ENCODE results near the gene DIPK1C.

Gene DIPK1C

DNA sequence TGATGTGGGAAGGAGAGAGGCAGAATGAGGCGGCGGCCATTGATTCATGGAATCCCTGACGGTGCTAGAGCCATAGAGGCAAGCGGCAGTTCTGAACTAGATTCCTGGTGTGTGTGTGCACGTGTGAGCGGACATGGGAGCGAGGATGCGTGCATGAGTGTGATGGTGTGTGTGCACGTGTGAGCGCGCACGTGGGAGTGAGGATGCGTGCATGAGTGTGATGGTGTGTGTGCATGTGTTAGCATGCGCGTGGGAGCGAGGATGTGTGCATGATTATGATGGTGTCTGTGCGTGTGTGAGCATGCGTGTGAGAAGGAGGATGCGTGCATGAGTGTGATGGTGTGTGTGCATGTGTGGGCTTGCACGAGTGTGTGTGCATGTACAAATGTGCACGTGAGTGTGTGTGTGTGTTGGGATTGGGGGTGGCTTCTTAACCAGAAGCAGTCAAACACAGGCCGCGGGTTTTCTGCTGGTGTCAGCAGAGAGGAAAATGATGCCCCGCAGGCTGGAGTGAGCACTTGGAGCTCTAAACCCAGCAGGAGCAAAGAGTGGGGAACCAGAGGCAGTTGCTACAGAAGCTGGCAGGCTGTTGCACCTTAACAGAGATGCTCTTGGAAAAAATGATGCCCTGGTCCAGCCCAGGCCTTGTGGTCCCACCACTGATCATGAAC is 29.5 kb downstream of the DIPK1C start:
- Histone ChIP-seq H3K27ac (ENCODE audit: low read depth, low read length) (no peak overlapping the region), H3K36me3 (ENCODE audit: control insufficient read depth in 5 of 5, insufficient read depth in 5 of 5, low read length in 5 of 5) (no peaks in the 10 kb centered on the region), H3K27me3 (ENCODE audit: control insufficient read depth in 5 of 5, insufficient read depth in 4 of 5, low read length in 5 of 5) (peaks cover 0 to 2% (median 0%) of the 10 kb centered on the region in 5 donors), H3K4me1 (ENCODE audit: control insufficient read depth in 5 of 5, insufficient read depth in 5 of 5, low read length in 5 of 5) (peaks cover 0 to 6% (median 3%) of the 10 kb centered on the region in 5 donors), H3K4me3 (ENCODE audit: low read depth in 1 of 5, low read length in 5 of 5) (no peak overlapping the region), H3K9ac (ENCODE audit: low read length in 5 of 5) (no peak overlapping the region), H3K9me3 (ENCODE audit: control insufficient read depth in 5 of 5, low read length in 5 of 5) (peaks cover 0 to 7% (median 5%) of the 10 kb centered on the region in 5 donors)

DNA sequence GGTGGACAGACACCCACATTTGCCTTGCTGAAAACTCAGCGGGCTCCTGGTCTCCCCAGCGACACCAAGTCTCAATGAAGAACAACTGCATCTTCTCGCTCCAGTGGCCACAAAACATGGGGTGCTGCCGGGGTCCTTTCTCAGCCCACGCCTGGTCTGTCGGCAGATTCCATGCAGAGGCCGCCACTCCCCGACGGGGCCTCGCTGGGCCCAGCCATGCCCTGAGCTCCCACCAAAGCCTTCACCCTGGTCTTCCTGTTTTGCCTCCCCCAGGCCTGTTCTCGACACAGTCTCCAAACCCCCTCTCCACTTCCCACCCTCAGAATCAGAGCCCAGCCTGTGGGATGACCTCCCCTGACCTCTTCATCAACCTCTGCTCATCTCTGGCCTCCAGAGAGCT is 31.2 kb downstream of the DIPK1C start:
- peaks cover 0 to 5% (median 2%) of the 10 kb centered on the region in 5 donors for H3K4me1 ChIP-seq (ENCODE audit: control insufficient read depth in 5 of 5, insufficient read depth in 5 of 5, low read length in 5 of 5)
- H3K27ac ChIP-seq (ENCODE audit: low read depth, low read length): no peak overlapping the region
- peaks cover 0 to 2% (median 0%) of the 10 kb centered on the region in 5 donors for H3K27me3 ChIP-seq (ENCODE audit: control insufficient read depth in 5 of 5, insufficient read depth in 4 of 5, low read length in 5 of 5)
- no peak overlapping the region for H3K9ac ChIP-seq (ENCODE audit: low read length in 5 of 5)
- H3K36me3 ChIP-seq (ENCODE audit: control insufficient read depth in 5 of 5, insufficient read depth in 5 of 5, low read length in 5 of 5): no peaks in the 10 kb centered on the region
- H3K9me3 ChIP-seq (ENCODE audit: control insufficient read depth in 5 of 5, low read length in 5 of 5): peaks cover 0 to 7% (median 5%) of the 10 kb centered on the region in 5 donors
- H3K4me3 ChIP-seq (ENCODE audit: low read depth in 1 of 5, low read length in 5 of 5): no peak overlapping the region

GRCh38 chr18:74425161-74425560 is 31.9 kb downstream of the DIPK1C start:
- H3K4me3 ChIP-seq (ENCODE audit: low read depth in 1 of 5, low read length in 5 of 5): no peak overlapping the region
- peaks cover 0 to 6% (median 3%) of the 10 kb centered on the region in 5 donors for H3K4me1 ChIP-seq (ENCODE audit: control insufficient read depth in 5 of 5, insufficient read depth in 5 of 5, low read length in 5 of 5)
- peak overlapping the region; percentile 17 for H3K27ac ChIP-seq (ENCODE audit: low read depth, low read length)
- H3K27me3 ChIP-seq (ENCODE audit: control insufficient read depth in 5 of 5, insufficient read depth in 4 of 5, low read length in 5 of 5): peaks cover 0 to 2% (median 0%) of the 10 kb centered on the region in 5 donors
- H3K36me3 ChIP-seq (ENCODE audit: control insufficient read depth in 5 of 5, insufficient read depth in 5 of 5, low read length in 5 of 5): no peaks in the 10 kb centered on the region
- H3K9ac ChIP-seq (ENCODE audit: low read length in 5 of 5): peak overlapping the region in 1 of 5 donors; percentile 28
- peaks cover 0 to 7% (median 5%) of the 10 kb centered on the region in 5 donors for H3K9me3 ChIP-seq (ENCODE audit: control insufficient read depth in 5 of 5, low read length in 5 of 5)

DNA sequence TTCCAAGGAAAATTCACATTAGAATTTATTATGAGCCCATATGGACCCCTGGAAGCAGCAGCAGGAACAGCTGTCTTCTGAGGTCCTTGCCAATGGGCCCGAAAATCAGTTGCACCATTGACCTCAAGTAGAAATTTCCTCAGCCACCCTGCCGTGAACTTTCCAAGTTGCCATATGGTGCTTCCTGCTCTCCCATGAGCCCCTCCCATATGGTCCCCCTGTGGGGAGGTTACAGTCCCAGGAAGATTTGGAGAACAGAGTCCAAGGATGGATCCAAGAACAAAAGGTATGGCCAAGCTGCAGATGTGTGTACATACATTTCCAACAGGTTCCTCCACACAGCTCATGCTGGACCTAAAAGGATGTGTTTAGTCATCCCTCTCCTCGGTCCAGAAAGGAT is 34.6 kb downstream of the DIPK1C start:
- Histone ChIP-seq H3K36me3 (ENCODE audit: control insufficient read depth in 5 of 5, insufficient read depth in 5 of 5, low read length in 5 of 5) (no peaks in the 10 kb centered on the region), H3K9ac (ENCODE audit: low read length in 5 of 5) (no peak overlapping the region), H3K27me3 (ENCODE audit: control insufficient read depth in 5 of 5, insufficient read depth in 4 of 5, low read length in 5 of 5) (no peaks in the 10 kb centered on the region), H3K9me3 (ENCODE audit: control insufficient read depth in 5 of 5, low read length in 5 of 5) (peaks cover 0 to 7% (median 5%) of the 10 kb centered on the region in 5 donors), H3K4me1 (ENCODE audit: control insufficient read depth in 5 of 5, insufficient read depth in 5 of 5, low read length in 5 of 5) (peaks cover 0 to 6% (median 3%) of the 10 kb centered on the region in 5 donors), H3K27ac (ENCODE audit: low read depth, low read length) (no peak overlapping the region), H3K4me3 (ENCODE audit: low read depth in 1 of 5, low read length in 5 of 5) (no peak overlapping the region)

DNA sequence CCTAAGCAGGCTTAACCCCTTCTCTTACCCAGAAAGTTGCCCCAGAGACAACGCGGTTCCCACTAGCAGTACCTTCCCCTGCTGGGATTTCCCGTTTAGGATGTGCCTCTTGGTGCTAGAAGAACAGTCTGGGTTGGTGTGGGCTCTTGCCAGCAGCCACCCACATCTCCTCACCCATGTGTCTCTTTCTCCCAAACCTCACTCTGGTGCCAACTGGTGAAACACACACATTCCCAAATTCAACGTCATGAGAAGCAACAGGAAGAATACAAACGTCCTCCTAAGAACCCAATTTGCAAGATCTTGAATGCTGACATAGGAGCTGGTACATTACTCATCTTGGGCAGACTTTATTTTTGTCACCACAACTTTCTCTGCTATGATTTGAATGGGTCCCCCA is 36.2 kb downstream of the DIPK1C start:
- peaks cover 0 to 12% (median 6%) of the 10 kb centered on the region in 5 donors for H3K4me1 ChIP-seq (ENCODE audit: control insufficient read depth in 5 of 5, insufficient read depth in 5 of 5, low read length in 5 of 5)
- no peak overlapping the region for H3K9ac ChIP-seq (ENCODE audit: low read length in 5 of 5)
- peaks cover 0 to 7% (median 5%) of the 10 kb centered on the region in 5 donors for H3K9me3 ChIP-seq (ENCODE audit: control insufficient read depth in 5 of 5, low read length in 5 of 5)

DNA sequence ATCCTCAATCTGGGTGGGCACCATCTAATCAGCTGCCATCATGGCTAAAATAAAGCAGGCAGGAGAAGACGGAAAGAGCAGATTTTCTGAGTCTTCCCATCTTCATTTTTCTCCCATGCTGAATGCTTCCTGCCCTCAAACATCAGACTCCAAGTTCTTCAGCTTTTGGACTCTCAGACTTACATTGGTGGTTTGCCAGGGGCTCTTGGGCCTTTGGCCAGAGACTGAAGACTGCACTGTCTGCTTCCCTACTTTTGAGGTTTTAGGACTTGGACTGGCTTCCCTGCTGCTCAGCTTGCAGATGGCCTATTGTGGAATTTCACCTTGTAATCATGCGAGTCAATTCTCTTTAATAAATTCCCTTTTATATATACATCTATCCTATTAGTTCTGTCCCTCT is 36.6 kb downstream of the DIPK1C start:
- Histone ChIP-seq H3K27ac (ENCODE audit: low read depth, low read length) (no peak overlapping the region), H3K9ac (ENCODE audit: low read length in 5 of 5) (no peak overlapping the region), H3K36me3 (ENCODE audit: control insufficient read depth in 5 of 5, insufficient read depth in 5 of 5, low read length in 5 of 5) (no peaks in the 10 kb centered on the region), H3K27me3 (ENCODE audit: control insufficient read depth in 5 of 5, insufficient read depth in 4 of 5, low read length in 5 of 5) (peaks cover 0 to 4% (median 0%) of the 10 kb centered on the region in 5 donors), H3K9me3 (ENCODE audit: control insufficient read depth in 5 of 5, low read length in 5 of 5) (peaks cover 0 to 5% (median 4%) of the 10 kb centered on the region in 5 donors), H3K4me3 (ENCODE audit: low read depth in 1 of 5, low read length in 5 of 5) (no peak overlapping the region), H3K4me1 (ENCODE audit: control insufficient read depth in 5 of 5, insufficient read depth in 5 of 5, low read length in 5 of 5) (peaks cover 0 to 17% (median 6%) of the 10 kb centered on the region in 5 donors)

More for the DNA sequence above, 36.2 kb downstream of the DIPK1C start:
- H3K27me3 ChIP-seq (ENCODE audit: control insufficient read depth in 5 of 5, insufficient read depth in 4 of 5, low read length in 5 of 5): peaks cover 0 to 4% (median 0%) of the 10 kb centered on the region in 5 donors
- no peak overlapping the region for H3K4me3 ChIP-seq (ENCODE audit: low read depth in 1 of 5, low read length in 5 of 5)
- no peak overlapping the region for H3K27ac ChIP-seq (ENCODE audit: low read depth, low read length)
- H3K36me3 ChIP-seq (ENCODE audit: control insufficient read depth in 5 of 5, insufficient read depth in 5 of 5, low read length in 5 of 5): no peaks in the 10 kb centered on the region

DNA sequence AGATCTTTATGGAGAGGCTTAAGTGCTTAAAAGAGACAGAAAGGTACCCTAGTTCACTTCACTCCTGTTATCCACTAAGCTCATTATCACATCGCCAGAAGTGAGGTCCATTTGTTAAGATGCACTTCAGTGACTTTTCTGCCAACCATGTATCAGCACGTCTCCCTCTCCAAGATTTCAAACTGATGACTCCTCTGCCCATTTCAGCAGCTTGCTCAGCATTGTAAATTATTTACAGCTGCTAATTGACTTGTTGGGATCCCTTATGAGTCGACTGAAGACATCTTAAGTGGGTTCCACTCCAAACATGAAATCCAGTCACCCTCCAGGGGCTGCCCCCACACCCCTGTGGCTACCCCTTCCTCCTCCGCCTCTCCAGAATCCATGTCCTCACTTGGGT is 37.3 kb downstream of the DIPK1C start:
- no peaks in the 10 kb centered on the region for H3K36me3 ChIP-seq (ENCODE audit: control insufficient read depth in 5 of 5, insufficient read depth in 5 of 5, low read length in 5 of 5)

DNA sequence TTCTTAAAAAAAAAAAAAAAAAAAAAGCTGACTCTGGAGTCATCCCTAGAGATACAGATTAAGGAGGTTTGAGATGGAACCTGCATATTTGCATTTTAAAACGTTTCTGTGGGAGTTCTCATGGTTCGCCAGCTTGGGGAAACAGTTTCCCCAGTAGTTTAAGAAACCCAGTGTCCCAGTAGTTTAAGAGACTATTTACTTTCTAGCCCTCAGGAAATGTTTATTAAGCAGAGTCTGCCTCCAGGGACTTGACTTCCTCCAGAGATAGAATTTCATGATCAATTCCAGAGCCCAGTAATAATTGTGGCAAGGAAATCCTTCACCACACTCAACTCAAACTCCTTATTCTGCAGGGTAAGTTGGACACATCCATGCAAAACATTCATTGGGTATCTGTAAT is 39.1 kb downstream of the DIPK1C start:
- Histone ChIP-seq H3K27me3 (ENCODE audit: control insufficient read depth in 5 of 5, insufficient read depth in 4 of 5, low read length in 5 of 5) (peaks cover 0 to 4% (median 0%) of the 10 kb centered on the region in 5 donors), H3K36me3 (ENCODE audit: control insufficient read depth in 5 of 5, insufficient read depth in 5 of 5, low read length in 5 of 5) (no peaks in the 10 kb centered on the region), H3K9ac (ENCODE audit: low read length in 5 of 5) (no peak overlapping the region), H3K27ac (ENCODE audit: low read depth, low read length) (no peak overlapping the region), H3K4me3 (ENCODE audit: low read depth in 1 of 5, low read length in 5 of 5) (no peak overlapping the region), H3K9me3 (ENCODE audit: control insufficient read depth in 5 of 5, low read length in 5 of 5) (no peaks in the 10 kb centered on the region), H3K4me1 (ENCODE audit: control insufficient read depth in 5 of 5, insufficient read depth in 5 of 5, low read length in 5 of 5) (peaks cover 0 to 17% (median 6%) of the 10 kb centered on the region in 5 donors)

More for the DNA sequence above, 37.3 kb downstream of the DIPK1C start:
- H3K4me3 ChIP-seq (ENCODE audit: low read depth in 1 of 5, low read length in 5 of 5): no peak overlapping the region
- no peak overlapping the region for H3K27ac ChIP-seq (ENCODE audit: low read depth, low read length)
- H3K27me3 ChIP-seq (ENCODE audit: control insufficient read depth in 5 of 5, insufficient read depth in 4 of 5, low read length in 5 of 5): peaks cover 0 to 4% (median 0%) of the 10 kb centered on the region in 5 donors
- H3K9ac ChIP-seq (ENCODE audit: low read length in 5 of 5): no peak overlapping the region
- H3K9me3 ChIP-seq (ENCODE audit: control insufficient read depth in 5 of 5, low read length in 5 of 5): no peaks in the 10 kb centered on the region
- peaks cover 0 to 17% (median 6%) of the 10 kb centered on the region in 5 donors for H3K4me1 ChIP-seq (ENCODE audit: control insufficient read depth in 5 of 5, insufficient read depth in 5 of 5, low read length in 5 of 5)

- Histone ChIP-seq H3K36me3 (ENCODE audit: control insufficient read depth in 5 of 5, insufficient read depth in 5 of 5, low read length in 5 of 5) (no peaks in the 10 kb centered on the region), H3K9me3 (ENCODE audit: control insufficient read depth in 5 of 5, low read length in 5 of 5) (no peaks in the 10 kb centered on the region), H3K9ac (ENCODE audit: low read length in 5 of 5) (no peak overlapping the region), H3K27me3 (ENCODE audit: control insufficient read depth in 5 of 5, insufficient read depth in 4 of 5, low read length in 5 of 5) (peaks cover 0 to 4% (median 3%) of the 10 kb centered on the region in 5 donors), H3K27ac (ENCODE audit: low read depth, low read length) (no peak overlapping the region), H3K4me3 (ENCODE audit: low read depth in 1 of 5, low read length in 5 of 5) (no peak overlapping the region), H3K4me1 (ENCODE audit: control insufficient read depth in 5 of 5, insufficient read depth in 5 of 5, low read length in 5 of 5) (peaks cover 0 to 17% (median 6%) of the 10 kb centered on the region in 5 donors)
These were observed 41.0 kb downstream of the DIPK1C start for GRCh38 chr18:74416124-74416523.

- peaks cover 0 to 4% (median 3%) of the 10 kb centered on the region in 5 donors for H3K27me3 ChIP-seq (ENCODE audit: control insufficient read depth in 5 of 5, insufficient read depth in 4 of 5, low read length in 5 of 5)
- no peaks in the 10 kb centered on the region for H3K36me3 ChIP-seq (ENCODE audit: control insufficient read depth in 5 of 5, insufficient read depth in 5 of 5, low read length in 5 of 5)
- no peak overlapping the region for H3K4me3 ChIP-seq (ENCODE audit: low read depth in 1 of 5, low read length in 5 of 5)
- no peak overlapping the region for H3K9ac ChIP-seq (ENCODE audit: low read length in 5 of 5)
- peaks cover 0 to 16% (median 6%) of the 10 kb centered on the region in 5 donors for H3K4me1 ChIP-seq (ENCODE audit: control insufficient read depth in 5 of 5, insufficient read depth in 5 of 5, low read length in 5 of 5)
- H3K27ac ChIP-seq (ENCODE audit: low read depth, low read length): no peak overlapping the region
- no peaks in the 10 kb centered on the region for H3K9me3 ChIP-seq (ENCODE audit: control insufficient read depth in 5 of 5, low read length in 5 of 5)
These were observed 42.1 kb downstream of the DIPK1C start for GRCh38 chr18:74414953-74415515.
